Measurements from ENCODE around the gene TAF1A.

Gene TAF1A

GRCh38 chr1:222522105-222522915 is 67.4 kb downstream of the TAF1A start:
- POLR2A ChIA-PET: no interaction called here
- TF ChIP-seq ARNT (IDR thresholded peaks at IDR 0.05): no peak
- no peak for TF ChIP-seq NFRKB (IDR thresholded peaks at IDR 0.05)
- TF ChIP-seq, protein P1, sequence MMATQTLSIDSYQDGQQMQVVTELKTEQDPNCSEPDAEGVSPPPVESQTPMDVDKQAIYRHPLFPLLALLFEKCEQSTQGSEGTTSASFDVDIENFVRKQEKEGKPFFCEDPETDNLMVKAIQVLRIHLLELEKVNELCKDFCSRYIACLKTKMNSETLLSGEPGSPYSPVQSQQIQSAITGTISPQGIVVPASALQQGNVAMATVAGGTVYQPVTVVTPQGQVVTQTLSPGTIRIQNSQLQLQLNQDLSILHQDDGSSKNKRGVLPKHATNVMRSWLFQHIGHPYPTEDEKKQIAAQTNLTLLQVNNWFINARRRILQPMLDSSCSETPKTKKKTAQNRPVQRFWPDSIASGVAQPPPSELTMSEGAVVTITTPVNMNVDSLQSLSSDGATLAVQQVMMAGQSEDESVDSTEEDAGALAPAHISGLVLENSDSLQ (IDR thresholded peaks at IDR 0.05): no peak
- TF ChIP-seq ZNF384 (IDR thresholded peaks at IDR 0.05): no peak
- no peak for TF ChIP-seq LEF1 (IDR thresholded peaks at IDR 0.05; ENCODE audit: borderline replicate concordance)
- no peak for TF ChIP-seq FOXA1 (IDR thresholded peaks at IDR 0.05)
- no peak for TF ChIP-seq FOXK2 (IDR thresholded peaks at IDR 0.05)
- TF ChIP-seq ELF4 (IDR thresholded peaks at IDR 0.05): no peak
- TF ChIP-seq TARDBP (IDR thresholded peaks at IDR 0.05): no peak
- TF ChIP-seq HDGF (IDR thresholded peaks at IDR 0.05; ENCODE audit: borderline replicate concordance): no peak
- no peak for TF ChIP-seq SUZ12 (IDR thresholded peaks at IDR 0.05)
- TF ChIP-seq CTBP1 (IDR thresholded peaks at IDR 0.05; ENCODE audit: borderline replicate concordance): no peak
- TF ChIP-seq SP1 (IDR thresholded peaks at IDR 0.05): no peak
- TF ChIP-seq FOXM1 (IDR thresholded peaks at IDR 0.05; ENCODE audit: borderline replicate concordance): no peak
- no peak for TF ChIP-seq BHLHE40 (IDR thresholded peaks at IDR 0.05; ENCODE audit: borderline replicate concordance)
- TF ChIP-seq L3MBTL2 (conservative IDR thresholded peaks at IDR 0.05): no peak
- CTCF ChIA-PET: no interaction called here
- no peak for DNase-seq (ENCODE audit: extremely low spot score)

GRCh38 chr1:222521299-222522104 is 68.2 kb downstream of the TAF1A start:
- ChIA-PET CTCF (interaction anchor here (0.7 kb wide), 1 partner anchor 608 kb away, joined by 3 read pairs; no protein-coding TSS in a partner anchor), POLR2A (no interaction called here)
- TF ChIP-seq FOXM1 (IDR thresholded peaks at IDR 0.05; ENCODE audit: borderline replicate concordance) (no peak), SP1 (IDR thresholded peaks at IDR 0.05) (no peak)
- TF ChIP-seq, protein P1 (IDR thresholded peaks at IDR 0.05): peak; percentile 62
- DNase-seq (ENCODE audit: extremely low spot score): no peak

Measured in HEK293T (cell line).